Right forelimb (tissue), 1 donor: ENCODE measurements around the gene ZNF284.

Experiments
- DNase-seq: peaks from one replicate; pipeline ENCODE4 v3.0.0-alpha.2; 2018

ZNF284 gene

DNA sequence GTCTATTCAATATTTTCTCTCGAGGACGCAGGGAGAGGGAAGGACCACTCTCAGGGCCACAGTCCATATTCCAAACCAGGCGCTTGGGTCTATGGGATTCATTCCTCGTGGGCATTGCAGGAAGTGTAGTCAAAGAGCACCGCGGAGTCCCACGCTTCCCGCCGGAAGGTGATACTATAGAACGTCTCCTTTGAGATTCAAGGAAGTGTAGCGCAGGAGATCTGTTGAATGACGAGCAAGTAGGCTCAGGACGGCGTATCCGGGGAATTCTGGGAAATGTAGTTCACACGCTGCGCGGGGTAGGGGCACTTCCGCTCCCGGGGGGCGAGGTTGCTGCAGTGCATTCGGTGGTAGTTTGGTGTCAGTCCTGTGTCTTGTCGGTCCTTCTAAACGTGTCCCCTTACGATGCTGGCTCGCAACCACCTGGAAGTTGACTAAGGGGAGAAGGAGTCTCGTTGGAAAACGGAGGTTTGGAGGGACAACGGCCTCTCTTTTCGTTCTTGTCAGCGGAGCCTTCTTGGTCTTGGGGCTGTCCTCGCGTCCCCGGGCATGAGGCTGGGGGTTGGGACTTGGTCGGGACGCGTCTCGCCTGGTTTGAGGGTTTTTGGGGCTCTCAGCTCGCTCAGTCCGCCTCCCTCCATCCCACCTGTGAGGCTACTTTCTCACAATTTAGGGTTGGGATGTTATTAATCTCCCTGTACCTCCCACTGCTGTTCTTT, at the start of gene ZNF284:
Gene ZNF284 (plus strand): TSS at position 336 of the 719 bp plus-strand sequence. CDS start 4,231 bp downstream, outside the sequence.
- DNase-seq, result peak; percentile 90

DNA sequence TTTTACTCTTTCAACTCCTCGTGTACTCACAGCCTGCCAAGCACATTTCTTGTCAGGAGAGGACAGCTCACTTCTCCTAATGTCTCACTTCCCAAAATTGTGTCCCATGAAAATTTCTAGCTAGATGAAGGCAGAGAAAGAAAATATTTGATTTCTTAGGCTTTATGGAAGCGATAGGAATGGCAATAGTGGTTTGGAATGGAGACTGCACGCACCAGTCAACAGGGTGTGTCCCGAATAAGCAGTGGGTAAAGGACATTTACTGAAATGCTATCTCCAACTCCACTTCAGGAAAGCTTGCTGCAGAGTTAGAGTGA, 47.1 kb upstream of the ZNF284 start:
- no peak for DNase-seq

DNA sequence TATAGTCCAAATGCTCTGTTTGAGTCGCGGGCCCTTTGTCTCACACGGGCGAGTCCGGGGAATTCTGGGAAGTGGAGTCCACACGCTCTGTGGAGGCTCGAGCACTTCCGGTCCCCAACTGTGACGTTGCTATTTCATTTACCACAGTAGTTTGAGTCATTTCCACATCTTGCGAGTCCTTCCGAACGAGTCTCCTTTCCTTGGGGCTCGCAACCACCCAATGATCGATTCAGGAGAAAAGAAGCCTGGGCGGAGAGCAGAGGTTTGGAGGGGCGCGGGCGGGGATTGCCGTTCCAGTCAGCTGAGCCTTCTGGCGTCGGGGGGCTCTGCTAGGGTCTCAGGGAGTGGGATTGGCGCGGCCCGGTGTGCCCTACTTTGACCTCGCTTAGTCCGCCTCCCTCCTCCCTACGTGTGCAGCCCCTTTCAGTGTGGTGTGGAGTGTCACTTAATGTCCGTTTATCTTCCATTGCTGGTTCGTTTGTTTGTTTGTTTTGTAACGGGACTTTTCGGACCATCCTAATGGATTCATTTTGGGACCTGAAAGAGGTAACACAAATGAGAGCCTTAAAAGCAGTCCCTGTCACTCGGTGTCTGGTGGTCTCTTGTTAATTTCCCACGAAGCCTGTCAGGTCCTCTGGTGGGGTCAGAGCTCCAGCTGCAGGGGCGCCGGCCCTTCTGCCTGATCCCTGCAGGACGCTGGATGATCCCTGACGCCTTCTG, 46.6 kb upstream of the ZNF284 start, which contains the start of gene ZNF222:
Gene ZNF222 (plus strand): TSS at position 163 of the 720 bp plus-strand sequence. CDS start 58 bp downstream, at position 221.
- peak; percentile 84 for DNase-seq

DNA sequence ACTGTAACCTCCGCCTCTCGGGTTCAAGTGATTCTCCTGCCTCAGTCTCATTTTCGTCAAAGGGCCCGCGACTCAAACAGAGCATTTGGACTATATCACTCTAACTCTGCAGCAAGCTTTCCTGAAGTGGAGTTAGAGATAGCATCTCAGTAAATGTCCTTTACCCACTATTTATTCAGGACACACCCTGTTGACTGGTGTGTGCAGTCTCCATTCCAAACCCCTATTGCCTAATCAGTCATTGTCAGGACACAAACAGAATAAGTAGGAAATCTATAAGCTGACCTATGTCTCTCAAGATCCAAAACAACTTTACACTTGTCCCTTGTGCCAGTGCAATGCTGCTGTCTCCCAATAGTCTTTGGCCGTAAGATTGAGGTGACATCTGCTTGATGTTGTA, 45.3 kb upstream of the ZNF284 start:
- no peak for DNase-seq

DNA sequence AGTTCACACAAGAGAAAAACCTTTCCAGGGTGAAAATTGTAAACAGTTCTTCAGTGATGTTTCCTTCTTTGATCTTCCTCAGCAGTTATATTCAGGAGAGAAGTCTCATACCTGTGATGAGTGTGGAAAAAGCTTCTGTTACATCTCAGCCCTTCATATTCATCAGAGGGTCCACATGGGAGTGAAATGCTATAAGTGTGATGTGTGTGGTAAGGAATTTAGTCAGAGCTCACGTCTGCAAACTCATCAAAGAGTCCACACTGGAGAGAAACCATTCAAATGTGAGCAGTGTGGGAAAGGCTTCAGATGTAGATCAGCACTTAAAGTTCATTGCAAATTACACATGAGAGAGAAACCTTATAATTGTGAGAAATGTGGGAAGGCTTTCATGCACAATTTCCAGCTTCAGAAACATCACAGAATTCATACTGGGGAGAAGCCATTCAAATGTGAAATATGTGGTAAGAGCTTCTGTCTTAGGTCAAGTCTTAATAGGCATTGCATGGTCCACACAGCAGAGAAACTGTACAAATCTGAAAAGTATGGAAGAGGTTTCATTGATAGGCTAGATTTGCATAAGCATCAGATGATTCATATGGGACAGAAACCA, 39.9 kb upstream of the ZNF284 start:
- DNase-seq, result no peak

DNA sequence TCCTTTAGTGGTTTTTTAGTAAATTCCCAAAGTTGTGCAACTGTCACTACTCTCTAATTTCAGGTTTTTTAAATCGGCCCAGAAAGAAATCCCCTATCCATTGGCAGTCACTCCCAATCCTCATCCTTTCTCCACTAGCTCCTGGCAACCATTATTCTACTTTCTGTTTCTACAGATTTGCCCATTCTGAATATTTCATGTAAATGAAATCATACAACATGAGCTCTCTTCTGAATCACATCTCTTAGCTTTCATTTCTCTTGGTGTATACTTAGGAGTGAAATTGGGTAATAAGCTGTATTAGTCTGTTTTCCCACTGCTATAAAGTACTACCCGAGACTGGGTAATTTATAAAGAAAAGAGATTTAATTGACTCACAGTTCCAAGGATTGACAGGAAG, 29.8 kb upstream of the ZNF284 start:
- DNase-seq, result no peak

DNA sequence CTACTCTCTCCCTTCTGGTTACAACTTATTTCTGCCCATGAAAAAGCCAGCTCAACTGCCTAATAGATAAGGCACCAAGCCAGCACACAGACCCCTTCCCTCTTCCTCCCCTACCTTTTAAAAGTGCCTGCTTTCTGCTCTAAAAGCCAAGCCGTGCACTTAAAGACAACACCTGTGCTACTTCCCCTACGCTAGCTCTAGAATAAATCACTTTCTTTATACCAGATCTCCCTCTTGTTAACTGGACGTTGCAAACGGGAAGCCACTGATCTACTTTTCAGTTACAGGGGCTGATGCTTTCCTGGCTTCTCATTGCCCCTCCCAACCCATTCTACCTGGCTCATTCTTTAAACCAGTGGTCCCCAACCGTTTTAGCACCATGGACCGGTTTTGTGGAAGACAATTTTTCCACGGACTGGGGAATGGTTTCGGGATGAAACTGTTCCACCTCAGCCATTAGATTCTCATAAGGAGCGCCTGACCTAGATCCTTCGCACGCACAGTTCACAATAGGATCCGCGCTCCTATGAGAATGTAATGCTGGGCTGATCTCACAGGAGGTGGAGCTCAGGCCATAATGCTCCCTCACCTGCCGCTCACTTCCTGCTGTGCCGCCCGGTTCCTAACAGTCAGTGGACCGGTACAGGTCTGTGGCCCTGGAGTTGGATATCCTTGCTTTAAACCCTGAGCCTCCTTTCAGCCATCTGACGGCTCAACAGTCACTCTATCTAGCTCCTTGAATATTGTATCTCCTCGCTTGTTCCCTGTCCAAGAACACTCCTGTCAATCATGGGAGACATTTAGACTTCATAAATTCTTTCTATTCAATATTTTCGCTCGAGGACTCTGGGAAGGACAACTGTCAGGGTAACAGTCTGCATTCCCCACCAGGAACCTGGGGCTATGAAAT, 21.0 kb upstream of the ZNF284 start:
- DNase-seq, result peak; percentile 45

DNA sequence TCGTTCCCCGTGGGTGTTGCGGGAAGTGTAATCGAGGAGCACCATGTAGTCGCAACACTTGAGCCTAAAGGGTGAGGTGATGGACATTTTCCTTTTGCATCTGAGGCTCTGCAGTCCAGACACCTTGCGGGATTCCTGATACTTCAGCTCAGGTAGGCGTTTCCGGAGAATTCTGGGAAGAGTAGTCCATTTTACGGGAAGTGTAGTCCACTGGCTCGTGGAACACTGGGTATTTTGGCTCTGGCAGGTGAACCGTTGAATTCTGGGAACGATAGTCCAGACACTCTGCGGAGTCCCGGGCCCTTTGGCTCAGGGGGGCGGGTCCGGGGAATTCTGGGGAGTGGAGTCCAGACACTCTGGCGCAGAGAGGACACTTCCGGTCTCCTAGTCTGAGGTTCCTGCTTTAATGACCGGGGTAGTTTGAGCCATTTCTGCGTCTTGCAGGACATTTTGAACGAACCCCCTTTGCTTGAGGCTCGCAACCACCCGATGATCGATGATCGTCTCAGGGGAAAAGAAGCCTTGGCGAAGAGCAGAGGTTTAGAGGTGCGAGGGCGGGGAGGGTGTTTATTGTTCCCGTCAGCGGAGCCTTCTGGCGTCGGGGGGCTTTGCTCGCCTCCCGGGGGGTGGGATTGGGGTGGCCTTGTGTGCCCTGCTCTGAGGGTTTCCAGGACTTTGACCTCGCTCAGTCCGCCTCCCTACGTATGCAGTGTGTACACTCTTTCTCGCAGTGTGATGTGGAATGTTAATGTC, 20.1 kb upstream of the ZNF284 start, which contains the start of gene ZNF223:
Gene ZNF223 (plus strand): TSS at position 387 of the 753 bp plus-strand sequence. CDS start 3,141 bp downstream, outside the sequence.
- DNase-seq, result peak; percentile 96

DNA sequence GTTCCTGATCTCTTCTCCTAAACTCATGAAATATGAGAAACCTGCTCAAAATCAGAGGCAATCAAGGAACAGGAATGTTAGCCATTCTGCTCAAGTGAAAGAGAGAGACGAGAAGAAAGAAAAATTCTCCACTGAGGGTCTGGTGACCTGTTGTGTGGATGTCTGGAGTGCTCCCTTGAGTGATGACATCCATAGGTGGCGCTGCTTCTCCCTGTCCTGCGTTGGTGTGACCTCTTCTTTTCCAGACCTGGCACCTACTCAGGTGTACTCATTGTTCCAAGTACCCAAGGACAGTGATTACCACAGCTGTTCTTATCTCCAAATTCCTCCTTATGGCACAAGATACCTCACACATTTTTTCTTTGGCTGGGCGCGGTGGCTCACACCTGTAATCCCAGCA, 16.1 kb upstream of the ZNF284 start:
- DNase-seq, result no peak

DNA sequence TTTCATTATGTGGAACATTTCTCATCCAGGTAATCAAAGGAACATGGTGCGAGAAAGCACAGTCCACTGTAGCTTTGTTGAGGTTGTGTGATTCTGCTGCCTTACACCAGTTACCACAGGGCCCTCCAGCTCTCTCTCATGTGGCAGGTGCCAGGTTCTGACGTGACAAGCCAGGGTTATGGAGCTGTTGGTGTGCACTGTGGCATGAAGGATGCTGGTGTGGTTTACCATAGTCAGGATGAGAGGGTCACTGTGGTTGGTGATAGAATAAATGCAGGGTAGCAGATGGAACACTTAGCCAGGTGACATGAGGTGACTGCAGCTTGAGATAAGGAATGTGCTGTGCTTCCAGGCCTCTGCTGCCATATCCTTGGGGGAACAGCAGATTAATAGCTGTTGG, 12.7 kb upstream of the ZNF284 start:
- no peak for DNase-seq

DNA sequence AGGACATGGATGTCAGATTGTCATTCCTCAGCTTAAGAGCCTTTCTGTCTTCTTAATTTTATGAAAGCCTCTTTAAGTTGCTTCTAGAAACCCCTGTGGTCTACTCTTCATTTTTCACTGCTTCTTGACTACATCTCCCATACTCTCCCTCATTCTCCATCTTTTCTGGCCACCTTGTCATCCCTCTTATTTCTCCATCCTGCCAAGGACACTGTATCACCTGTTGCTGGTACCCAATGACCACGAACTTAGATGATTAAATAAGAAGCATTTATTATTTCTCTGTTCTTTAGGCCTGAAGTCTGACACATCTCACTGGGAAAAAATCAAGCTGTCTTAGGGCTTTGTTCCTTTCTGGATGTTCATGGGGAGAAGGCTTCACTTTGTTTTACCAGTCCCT, 10.9 kb upstream of the ZNF284 start:
- no peak for DNase-seq

DNA sequence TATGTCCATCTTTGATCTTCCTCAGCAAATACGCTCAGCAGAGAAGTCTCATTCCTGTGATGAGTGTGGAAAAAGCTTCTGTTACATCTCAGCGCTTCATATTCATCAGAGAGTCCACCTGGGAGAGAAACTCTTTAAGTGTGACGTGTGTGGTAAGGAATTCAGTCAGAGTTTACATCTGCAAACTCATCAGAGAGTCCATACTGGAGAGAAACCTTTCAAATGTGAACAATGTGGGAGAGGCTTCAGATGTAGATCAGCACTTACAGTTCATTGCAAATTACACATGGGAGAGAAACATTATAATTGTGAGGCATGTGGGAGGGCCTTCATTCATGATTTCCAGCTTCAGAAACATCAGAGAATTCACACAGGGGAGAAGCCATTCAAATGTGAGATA, 5.7 kb upstream of the ZNF284 start:
- no peak for DNase-seq

DNA sequence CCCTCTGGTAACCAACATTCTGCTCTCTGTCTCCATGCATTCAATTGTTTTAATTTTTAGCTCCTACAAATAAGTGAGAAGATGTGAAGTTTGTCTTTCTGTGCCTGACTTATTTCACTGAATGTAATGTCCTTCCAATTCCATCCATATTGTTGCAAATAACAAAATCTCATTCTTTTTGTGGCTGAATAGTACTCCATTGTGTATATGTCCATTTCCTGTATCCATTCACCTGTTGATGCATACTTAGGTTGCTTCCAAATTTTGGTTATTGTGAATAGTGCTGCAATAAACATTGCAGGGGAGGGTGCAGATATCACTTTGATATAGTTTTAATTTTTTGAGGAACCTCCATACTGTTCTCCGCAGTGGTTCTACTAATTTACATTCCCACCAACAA, 2.5 kb upstream of the ZNF284 start:
- DNase-seq, result no peak

DNA sequence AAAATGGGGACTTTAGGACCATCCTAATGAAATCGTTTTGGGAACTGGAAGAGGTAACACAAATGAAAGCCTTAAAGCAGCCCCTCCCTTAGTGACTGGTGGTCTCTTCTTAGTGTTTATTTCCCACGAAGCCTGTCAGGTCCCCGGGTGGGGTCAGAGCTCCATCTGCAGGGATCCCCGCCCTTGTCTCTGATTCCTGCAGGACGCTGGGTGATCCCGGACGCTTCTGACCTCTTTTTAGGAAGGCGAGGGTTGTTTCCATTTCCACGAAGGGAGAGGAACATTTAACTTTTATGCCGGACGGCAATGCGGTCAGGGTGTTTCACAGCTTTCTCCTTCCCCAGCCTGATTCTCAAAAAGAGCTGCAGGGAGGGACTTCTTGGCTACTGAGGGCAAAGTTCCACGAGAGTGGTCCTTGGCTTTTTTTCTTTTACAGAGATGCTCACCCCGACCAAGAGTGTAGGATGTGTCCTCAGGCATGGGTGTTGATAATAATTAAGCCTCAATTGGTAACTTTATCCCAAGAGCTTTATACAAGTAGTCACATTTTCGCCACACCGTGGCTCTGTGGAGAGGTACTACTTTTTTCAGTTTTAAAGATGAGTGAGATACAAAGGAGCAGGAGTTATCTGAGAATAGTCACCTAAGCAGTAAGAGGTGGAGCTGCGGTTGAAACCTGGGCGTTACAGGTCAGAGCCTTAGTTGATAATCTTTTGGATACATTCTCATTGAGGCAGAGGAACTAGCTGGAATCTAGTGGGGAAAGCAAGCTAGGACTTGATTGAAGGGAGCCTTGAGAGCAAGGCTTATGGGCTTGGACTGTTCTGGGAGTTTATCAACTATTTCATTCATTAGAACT, 813 bp downstream of the ZNF284 start:
- no peak for DNase-seq

DNA sequence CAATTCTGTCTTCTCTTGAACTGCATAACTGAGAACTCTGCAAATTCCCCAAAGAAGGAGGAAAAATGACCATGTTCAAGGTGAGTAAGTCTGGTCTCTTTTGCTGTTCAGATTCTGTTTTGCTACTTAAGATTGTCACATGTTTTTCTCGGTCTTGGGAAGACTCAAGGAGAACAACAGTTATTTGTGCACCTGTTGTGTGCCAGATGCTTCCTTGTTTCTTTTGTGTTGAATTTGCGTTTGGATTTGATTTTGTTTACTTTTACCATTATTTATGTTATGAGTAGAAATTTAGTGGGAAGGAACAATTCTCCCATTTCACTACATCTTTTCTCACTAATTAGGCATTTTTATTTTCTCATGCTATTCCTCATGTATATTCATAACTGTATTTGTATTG, 4.4 kb downstream of the ZNF284 start:
- no peak for DNase-seq

DNA sequence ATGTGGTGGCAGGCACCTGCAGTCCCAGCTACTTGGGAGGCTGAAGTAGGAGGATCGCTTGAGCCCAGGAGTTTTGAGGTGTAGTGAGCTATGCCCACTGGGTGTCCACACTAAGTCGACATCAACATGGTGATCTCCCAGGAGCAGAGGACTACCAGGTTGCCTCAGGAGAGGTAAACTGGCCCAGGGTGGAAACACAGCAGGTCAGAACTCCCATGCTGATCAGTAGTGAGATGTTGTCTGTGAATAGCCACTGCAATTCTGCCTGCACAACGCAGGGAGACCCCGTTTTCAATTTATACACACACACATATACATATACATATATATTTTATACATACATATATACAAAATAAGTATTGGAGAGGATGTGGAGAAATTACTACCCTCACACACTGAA, 20.1 kb downstream of the ZNF284 start:
- no peak for DNase-seq

DNA sequence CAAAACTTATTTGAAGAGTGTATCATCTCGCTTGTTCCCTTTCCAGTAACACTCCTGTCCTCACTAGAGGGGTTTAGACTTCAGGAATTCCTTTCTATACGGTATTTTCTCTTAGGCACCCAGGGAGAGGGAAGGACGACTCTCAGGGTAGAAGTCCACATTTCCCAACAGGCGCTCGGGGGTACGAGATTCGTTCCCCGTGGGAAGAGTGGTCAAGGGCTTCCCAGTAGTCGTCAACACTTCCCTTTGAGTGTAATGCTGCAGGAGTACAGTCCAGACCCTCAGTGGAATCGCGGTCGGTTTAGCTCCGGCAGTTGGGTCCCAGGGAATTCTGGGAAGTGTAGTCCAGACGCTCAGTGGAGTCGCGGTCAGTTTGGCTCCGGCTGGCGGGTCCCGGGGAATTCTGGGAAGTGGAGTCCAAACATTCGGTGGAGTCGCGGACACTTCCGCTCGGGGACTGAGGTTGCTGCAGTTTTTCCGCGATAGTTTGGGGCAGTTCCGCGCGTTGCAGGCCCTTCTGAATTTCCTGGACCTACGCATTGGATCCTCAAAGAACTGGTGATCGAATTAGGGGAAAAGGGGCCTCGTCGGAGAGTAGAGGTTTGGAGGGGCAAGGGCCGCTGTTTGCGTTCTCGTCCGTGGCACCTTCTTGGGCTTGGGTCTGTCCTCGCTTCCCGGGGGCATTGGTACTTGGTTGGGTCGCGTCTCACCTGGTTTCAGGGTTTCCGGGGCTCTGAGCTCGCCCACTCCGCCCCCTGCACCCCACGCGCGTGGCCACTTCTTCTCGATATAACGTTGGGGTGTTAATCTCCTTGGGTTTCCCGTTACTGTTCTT, 22.2 kb downstream of the ZNF284 start, which contains the start of gene ZNF224:
Gene ZNF224 (plus strand): TSS at position 431 of the 835 bp plus-strand sequence. CDS start 3,513 bp downstream, outside the sequence.
- DNase-seq, result peak; percentile 94

DNA sequence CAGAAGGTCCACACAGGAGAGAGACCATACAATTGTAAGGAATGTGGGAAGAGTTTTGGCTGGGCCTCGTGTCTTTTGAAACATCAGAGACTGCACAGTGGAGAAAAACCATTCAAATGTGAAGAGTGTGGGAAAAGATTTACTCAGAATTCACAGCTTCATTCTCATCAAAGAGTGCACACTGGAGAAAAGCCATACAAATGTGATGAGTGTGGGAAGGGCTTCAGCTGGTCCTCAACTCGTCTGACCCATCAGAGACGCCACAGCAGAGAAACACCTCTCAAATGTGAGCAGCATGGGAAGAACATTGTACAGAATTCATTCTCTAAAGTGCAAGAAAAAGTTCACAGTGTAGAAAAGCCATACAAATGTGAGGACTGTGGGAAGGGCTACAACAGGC, 35.8 kb downstream of the ZNF284 start:
- DNase-seq, result no peak

DNA sequence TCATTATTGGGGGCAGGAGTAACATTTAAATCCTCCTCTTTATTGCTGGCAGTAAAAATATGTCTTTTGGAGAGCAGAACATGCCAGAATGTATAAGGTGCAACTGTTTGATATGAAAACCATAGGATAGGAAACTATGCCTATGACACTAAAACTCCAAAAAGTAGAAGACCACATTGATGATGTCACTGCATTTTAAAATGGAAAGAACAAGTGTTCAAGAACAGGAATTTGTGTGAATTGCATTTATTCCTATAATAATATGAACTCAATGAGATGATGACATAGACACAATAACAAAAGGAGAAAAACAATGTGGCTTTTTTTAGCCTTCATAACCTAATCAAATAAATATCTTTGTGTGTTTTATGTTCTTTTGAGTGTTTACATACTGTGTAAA, 37.5 kb downstream of the ZNF284 start:
- DNase-seq, result no peak

DNA sequence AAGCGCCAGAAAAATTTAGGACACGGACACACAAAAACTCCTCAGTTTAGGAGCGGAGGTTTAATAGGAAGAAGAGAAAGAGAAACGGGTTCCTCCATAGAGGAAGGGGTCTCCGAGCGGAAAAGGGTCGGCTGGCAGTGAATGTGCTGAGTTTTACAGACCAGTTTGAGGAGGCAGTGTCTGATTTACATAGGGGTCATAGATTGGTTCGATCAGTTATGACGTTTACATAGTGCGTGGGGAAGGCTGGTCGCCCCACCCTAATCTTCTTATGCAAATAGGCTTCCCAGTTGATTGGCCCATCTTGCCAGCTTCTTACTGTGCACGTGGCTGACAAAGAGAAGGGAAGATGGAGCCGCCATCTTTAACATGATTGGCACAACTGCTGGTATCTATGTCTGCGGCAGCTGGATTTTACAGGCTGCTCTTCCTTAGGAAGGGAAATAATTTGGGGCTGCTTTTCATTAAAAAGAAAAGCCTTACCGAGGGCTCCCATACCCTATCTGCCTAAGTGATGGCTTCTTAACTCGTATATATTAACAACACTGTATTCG, 40.0 kb downstream of the ZNF284 start:
- peak; percentile 47 for DNase-seq
